Endothelial cell of umbilical vein (primary cell): ENCODE data around the gene RASAL1. TPM values are rescaled to one million over a fixed set of nuclear protein-coding genes. Genes with fewer than 3 reads are reported as not detected.

Source experiments
- BruUV-seq: library from RNA; stranded (reverse); fragments of 400-500 nt; replicated peaks from 2 replicates; lab custom pipeline; 2021; lab: Mats Ljungman, UMichigan
- CTCF ChIA-PET: fragments of 300-600, 350-600 bp; sonication (Branson Sonifier 250); formaldehyde crosslinking; loops from one replicate; lab custom pipeline; 2021; ENCODE audit warnings: antibody characterized with exemption, inconsistent platforms; lab: Charles Lee
- POLR2A ChIA-PET: fragments of 300-600, 350-600 bp; sonication (Branson Sonifier 250); formaldehyde crosslinking; loops from one replicate; lab custom pipeline; 2021; ENCODE audit warnings: antibody characterized with exemption, inconsistent platforms; lab: Charles Lee
- DNase-seq: peaks from one replicate; pipeline ENCODE4 v3.0.0-alpha.2; 2011; ENCODE audit warnings: low read depth, low spot score
- FAIRE-seq: peaks from 2 replicates; lab custom pipeline; 2011; peaks lifted over from hg19 to GRCh38; lab: Jason Lieb, UNC
- H2AFZ ChIP-seq: 2 replicates; pipeline ENCODE4 v1.6.0; 2012; ENCODE audit warnings: low read depth, low read length, control low read depth, inconsistent platforms
- H3K27ac ChIP-seq: 2 replicates; pipeline ENCODE4 v1.5.1; 2011; ENCODE audit warnings: low read depth, mild to moderate bottlenecking, control low read depth, low read length, moderate library complexity; ENCODE audit not compliant: insufficient read depth
- H3K27me3 ChIP-seq, 2 experiments: 2 replicates each; pipeline versions ENCODE4 v1.6.0 to v1.6.1; 2011; ENCODE audit warnings: low read length in 2 of 2, mixed read lengths in 1 of 2; ENCODE audit not compliant: control insufficient read depth in 2 of 2, insufficient read depth in 2 of 2
- H3K36me3 ChIP-seq, 2 experiments: 2 replicates in 1 of 2; 3 replicates in 1 of 2; pipeline ENCODE4 v1.5.1; 2011; ENCODE audit warnings: low read length in 2 of 2, mild to moderate bottlenecking in 1 of 2, moderate library complexity in 1 of 2; ENCODE audit not compliant: control insufficient read depth in 2 of 2, insufficient read depth in 2 of 2; ENCODE audit errors: extremely low read depth in 1 of 2
- H3K4me1 ChIP-seq: 3 replicates; pipeline ENCODE4 v1.5.1; 2011; ENCODE audit warnings: mild to moderate bottlenecking, low read length; ENCODE audit not compliant: control insufficient read depth, insufficient read depth; ENCODE audit errors: extremely low read depth
- H3K4me2 ChIP-seq: 2 replicates; pipeline ENCODE4 v1.6.1; 2011; ENCODE audit warnings: low read length, control low read depth, mixed read lengths; ENCODE audit not compliant: insufficient read depth
- H3K4me3 ChIP-seq, 3 experiments: fragments of 200-600 bp in 1 of 3; sonication (generic), shearing (Covaris generic) in 1 of 3; replicated peaks in 1 of 3; 2 replicates each; pipeline ENCODE4 v1.5.1; 2011 to 2016; ENCODE audit warnings: control low read depth in 3 of 3, low read length in 3 of 3, mild to moderate bottlenecking in 2 of 3, inconsistent platforms in 1 of 3, low read depth in 1 of 3, moderate library complexity in 1 of 3; ENCODE audit not compliant: insufficient read depth in 1 of 3
- H3K79me2 ChIP-seq: 2 replicates; pipeline ENCODE4 v1.6.0; 2012; ENCODE audit warnings: low read length, inconsistent platforms; ENCODE audit not compliant: control insufficient read depth, insufficient read depth
- H3K9ac ChIP-seq: replicated peaks from 2 replicates; pipeline ENCODE3; 2011; ENCODE audit warnings: low read length, control low read depth; ENCODE audit not compliant: insufficient read depth; ENCODE audit errors: extremely low read depth
- H3K9me1 ChIP-seq: replicated peaks from 3 replicates; pipeline ENCODE4 v1.6.0; 2011; ENCODE audit warnings: mild to moderate bottlenecking, low read length; ENCODE audit not compliant: control insufficient read depth, insufficient read depth; ENCODE audit errors: extremely low read depth
- H3K9me3 ChIP-seq: replicated peaks from 2 replicates; pipeline ENCODE4 v1.5.1; 2012; ENCODE audit warnings: low read length, inconsistent platforms; ENCODE audit not compliant: control insufficient read depth, insufficient read depth
- H4K20me1 ChIP-seq: replicated peaks from 2 replicates; pipeline ENCODE3; 2011; ENCODE audit warnings: mild to moderate bottlenecking, low read length; ENCODE audit not compliant: control insufficient read depth, insufficient read depth; ENCODE audit errors: extremely low read depth
- CTCF ChIP-seq, 2 donors: IDR thresholded peaks; 1 replicate in 1 of 2; 2 replicates in 1 of 2; pipeline ENCODE4 v1.5.1; 2011; ENCODE audit warnings: low read length in 2 of 2, mild to moderate bottlenecking in 2 of 2, moderate library complexity in 2 of 2, control low read depth in 1 of 2, inconsistent platforms in 1 of 2, low read depth in 1 of 2; ENCODE audit not compliant: insufficient read depth in 1 of 2; ENCODE audit errors: extremely low read depth in 1 of 2
- EZH2 ChIP-seq: IDR thresholded peaks from 2 replicates; pipeline ENCODE4 v1.6.1; 2012; ENCODE audit warnings: borderline replicate concordance, low read depth, mild to moderate bottlenecking, moderate library complexity, low read length, inconsistent platforms; ENCODE audit not compliant: severe bottlenecking
- FOS ChIP-seq: IDR thresholded peaks from 2 replicates; pipeline ENCODE4 v1.6.1; 2011; ENCODE audit warnings: mild to moderate bottlenecking, low read length, moderate library complexity, borderline replicate concordance; ENCODE audit not compliant: insufficient read depth
- GATA2 ChIP-seq: IDR thresholded peaks from 2 replicates; pipeline ENCODE4 v1.7.0; 2011; ENCODE audit warnings: low read depth, mild to moderate bottlenecking, moderate library complexity, mixed read lengths, low read length; ENCODE audit not compliant: insufficient read length, insufficient read depth
- JUN ChIP-seq: IDR thresholded peaks from 2 replicates; pipeline ENCODE4 v1.6.1; 2011; ENCODE audit warnings: borderline replicate concordance, low read depth; ENCODE audit not compliant: insufficient read length, insufficient read depth
- MAX ChIP-seq: IDR thresholded peaks from 2 replicates; pipeline ENCODE4 v1.6.1; 2011; ENCODE audit not compliant: insufficient read depth, insufficient read length
- MYC ChIP-seq: IDR thresholded peaks from one replicate; pipeline ENCODE4 v1.6.1; 2011; ENCODE audit warnings: mild to moderate bottlenecking, low read depth, low read length
- POLR2A ChIP-seq: IDR thresholded peaks from 2 replicates; pipeline ENCODE4 v1.6.1; 2012; ENCODE audit warnings: low read depth, mild to moderate bottlenecking, control low read depth, low read length
- POLR2AphosphoS5 ChIP-seq: IDR thresholded peaks from 2 replicates; pipeline ENCODE4 v1.6.1; 2012; ENCODE audit warnings: low read depth, mild to moderate bottlenecking, control low read depth, low read length, moderate library complexity; ENCODE audit not compliant: insufficient read depth
- dilution Hi-C: fragments of 300-500 bp; cut with MboI; formaldehyde crosslinking; loops from one replicate; pipeline ENCODE4 v1.15.0; 2019; ENCODE audit warnings: low sequenced_read_pairs; ENCODE audit not compliant: extremely low pct_ligation_motif_present
- intact Hi-C: fragments of 100-400 bp; cut with micrococcal nuclease; formaldehyde crosslinking; loops from one replicate; pipeline ENCODE4 v1.10.0; 2022
- polyA plus RNA-seq, 4 experiments: library from polyadenylated mRNA; depleted of rRNA in 3 of 4; stranded (reverse) in 3 of 4; unstranded in 1 of 4; fragments of >200 nt; gene quantifications; 2 replicates each; pipeline versions ENCODE4 v1.2.1 to v1.2.3, GENCODE V29; 2011 to 2012; ENCODE audit warnings: missing spikeins in 1 of 4
- total RNA-seq: library from RNA; stranded (reverse); gene quantifications from 2 replicates; pipeline ENCODE4 v1.2.3, GENCODE V29; 2021

Gene RASAL1
- total and polyA plus RNA-seq, 2 donors (not counting 3 experiments of a cell fraction or from before 2014, with no cell fraction given), result not detected

- ChIA-PET CTCF (interaction anchor here (1.2 to 6.4 kb wide), 2 partner anchors 178 to 254 kb away, joined by 3 to 83 read pairs; no protein-coding TSS in a partner anchor), POLR2A (no interaction called here)
- H3K27ac ChIP-seq, result no peak overlapping the region
- H3K27me3 ChIP-seq, result no peaks in the 10 kb centered on the region
- H3K9ac ChIP-seq, result no peak overlapping the region
- TF ChIP-seq MAX, result no peak
- no peak for TF ChIP-seq MYC
- no peak for TF ChIP-seq EZH2
- TF ChIP-seq POLR2AphosphoS5, result no peak
- TF ChIP-seq FOS, result no peak
- no peak for TF ChIP-seq GATA2
- no peak for TF ChIP-seq POLR2A
- TF ChIP-seq CTCF (IDR thresholded peaks at IDR 0.05; ENCODE audit: extremely low read depth in 1 of 2, insufficient read depth in 1 of 2, low read depth in 1 of 2, low read length in 2 of 2), result no peak
- no peak for TF ChIP-seq JUN
- intact Hi-C loops, result no loop called here
- dilution Hi-C loops, result no loop called here
- no peaks in the 10 kb centered on the region for H3K9me3 ChIP-seq
- DNase-seq, result no peak
- no peaks in the 10 kb centered on the region for H3K9me1 ChIP-seq
- H3K4me3 ChIP-seq, result no peak overlapping the region
- no peak overlapping the region for H3K4me2 ChIP-seq
- H2AFZ ChIP-seq, result no peak overlapping the region
- H3K79me2 ChIP-seq, result no peaks in the 10 kb centered on the region
- H3K4me1 ChIP-seq, result no peaks in the 10 kb centered on the region
- peaks cover 20 to 45% of the 10 kb centered on the region in 2 experiments for H3K36me3 ChIP-seq
- no peaks in the 10 kb centered on the region for H4K20me1 ChIP-seq
- peak; percentile 44 for FAIRE-seq
- no TSS peak for BruUV-seq
Measured at GRCh38 chr12:113171543-113171942, 36.0 kb upstream of the RASAL1 start.
